GM12891 (cell line): ENCODE measurements around the gene SLC6A4.

Experiments
- POLR2A ChIP-seq: IDR thresholded peaks from 2 replicates; pipeline ENCODE4 v1.6.1; 2011; ENCODE audit warnings: low read depth, low read length, control low read depth
- POLR2AphosphoS5 ChIP-seq: IDR thresholded peaks from 2 replicates; pipeline ENCODE4 v1.6.1; 2011; ENCODE audit warnings: low read depth, low read length, control low read depth
- SPI1 ChIP-seq: IDR thresholded peaks from 2 replicates; pipeline ENCODE4 v1.6.1; 2011; ENCODE audit warnings: low read depth, low read length, control low read depth
- TAF1 ChIP-seq: IDR thresholded peaks from 2 replicates; pipeline ENCODE4 v1.6.1; 2011; ENCODE audit warnings: low read depth, low read length, control low read depth

DNA sequence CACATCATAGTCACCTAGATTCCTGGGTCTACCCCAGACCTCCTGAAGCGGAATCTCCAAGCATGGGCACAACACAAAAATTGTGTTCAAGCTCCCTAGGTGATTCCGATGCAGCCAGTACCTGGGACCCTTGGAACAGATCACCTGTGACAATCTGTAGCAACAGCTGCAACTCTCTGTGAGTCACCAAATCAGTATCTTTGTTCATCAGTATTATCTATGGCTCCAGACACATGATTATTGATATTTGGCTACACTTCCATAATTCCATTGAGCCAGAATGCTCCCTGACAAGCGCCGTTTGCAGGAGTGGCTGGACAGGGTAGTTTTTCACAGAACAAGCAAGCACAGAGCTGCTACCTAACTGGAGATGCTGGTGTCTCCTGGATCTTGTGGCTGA lies 16.2 kb downstream of the SLC6A4 start:
- no peak for TF ChIP-seq POLR2AphosphoS5
- TF ChIP-seq POLR2A, result no peak
- no peak for TF ChIP-seq SPI1
- no peak for TF ChIP-seq TAF1
